SJCRH30 (cell line): ENCODE results near the gene IL13. TPM values are rescaled to one million over a fixed set of nuclear protein-coding genes. Genes with fewer than 3 reads are reported as not detected.

Experiments used
- DNase-seq, 2 experiments: peaks; one replicate each; pipeline ENCODE4 v3.0.0-alpha.2; 2015 to 2020
- H3K27ac ChIP-seq: fragments of 250-450 bp; sonication (Bioruptor Pico); 2 replicates; pipeline ENCODE4 v1.5.1; 2020; ENCODE audit warnings: mild to moderate bottlenecking, moderate library complexity
- H3K27me3 ChIP-seq: fragments of 250-450 bp; sonication (Bioruptor Pico); 2 replicates; pipeline ENCODE4 v1.5.1; 2020; ENCODE audit warnings: mild to moderate bottlenecking, moderate library complexity
- H3K36me3 ChIP-seq: fragments of 250-450 bp; sonication (Bioruptor Pico); 2 replicates; pipeline ENCODE4 v1.5.1; 2020; ENCODE audit warnings: mild to moderate bottlenecking, moderate library complexity
- H3K4me1 ChIP-seq: fragments of 250-450 bp; sonication (Bioruptor Pico); 2 replicates; pipeline ENCODE4 v1.5.1; 2020; ENCODE audit warnings: mild to moderate bottlenecking, moderate library complexity
- H3K4me3 ChIP-seq: fragments of 250-450 bp; sonication (Bioruptor Pico); 2 replicates; pipeline ENCODE4 v1.5.1; 2020; ENCODE audit warnings: mild to moderate bottlenecking, moderate library complexity
- H3K9me3 ChIP-seq: fragments of 250-450 bp; sonication (Bioruptor Pico); replicated peaks from 2 replicates; pipeline ENCODE4 v1.5.1; 2020; ENCODE audit warnings: mild to moderate bottlenecking, moderate library complexity
- total RNA-seq: library from RNA; depleted of rRNA; stranded (reverse); fragments of >200 nt; shearing (Covaris generic); gene quantifications from 2 replicates; pipeline ENCODE4 v1.2.3, GENCODE V29; 2014

IL13 gene
- total RNA-seq, 1 experiment from 2014 or later, result not detected

GRCh38 chr5:132662925-132663770, 5.2 kb downstream of the IL13 start:
- Histone ChIP-seq H3K4me1 (no peaks in the 10 kb centered on the region; the same call in 1 of the 2 replicates), H3K27ac (no peak overlapping the region), H3K4me3 (no peak overlapping the region), H3K27me3 (no peaks in the 10 kb centered on the region), H3K36me3 (no peaks in the 10 kb centered on the region), H3K9me3 (no peaks in the 10 kb centered on the region)
- peak; percentile 25 to 54 for DNase-seq

DNA sequence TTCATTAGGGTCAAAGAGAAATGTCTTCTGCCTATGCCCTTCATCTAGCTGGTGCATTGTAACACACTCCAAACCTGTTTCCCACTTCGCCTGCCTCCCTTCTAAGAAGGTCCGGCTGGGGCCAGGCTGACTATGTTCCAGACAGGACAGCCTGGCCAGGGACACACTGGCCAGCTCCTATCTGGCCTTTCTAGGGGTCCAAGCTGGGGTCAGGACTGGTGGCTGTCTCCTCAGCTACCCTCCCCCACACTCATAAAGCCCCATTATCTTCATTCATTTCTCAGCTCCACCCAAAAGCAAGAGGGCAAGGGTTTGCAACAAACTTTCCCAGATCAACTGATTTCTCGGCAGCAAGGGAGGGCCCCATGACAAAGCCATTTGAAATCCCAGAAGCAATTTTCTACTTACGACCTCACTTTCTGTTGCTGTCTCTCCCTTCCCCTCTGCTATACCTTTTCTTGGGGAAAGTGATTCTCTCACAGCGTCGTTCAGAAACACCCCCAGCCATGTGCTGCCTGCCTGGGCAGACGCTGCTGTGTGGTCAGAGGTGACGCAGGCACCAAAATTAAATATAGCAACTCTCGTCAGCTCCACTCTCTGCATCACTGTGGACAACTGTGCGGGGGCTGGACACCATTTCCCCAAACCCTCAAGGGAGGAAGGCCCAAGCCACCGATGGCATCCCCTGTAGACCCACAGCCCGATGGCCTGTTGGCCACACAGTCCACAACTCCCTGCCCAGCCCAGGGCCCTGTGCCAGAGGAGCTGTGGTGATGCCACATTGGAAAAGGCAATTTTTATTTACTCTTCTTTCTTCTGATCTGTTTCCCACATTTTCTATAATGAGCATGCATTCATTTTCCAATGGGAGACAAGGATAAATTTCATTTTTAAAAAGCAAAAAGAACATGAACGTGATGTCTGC, 6.1 kb downstream of the IL13 start:
- Histone ChIP-seq H3K9me3 (no peaks in the 10 kb centered on the region), H3K36me3 (no peaks in the 10 kb centered on the region), H3K27ac (no peak overlapping the region), H3K4me1 (no peaks in the 10 kb centered on the region; the same call in 1 of the 2 replicates), H3K4me3 (no peak overlapping the region), H3K27me3 (no peaks in the 10 kb centered on the region)
- DNase-seq, result no peak

DNA sequence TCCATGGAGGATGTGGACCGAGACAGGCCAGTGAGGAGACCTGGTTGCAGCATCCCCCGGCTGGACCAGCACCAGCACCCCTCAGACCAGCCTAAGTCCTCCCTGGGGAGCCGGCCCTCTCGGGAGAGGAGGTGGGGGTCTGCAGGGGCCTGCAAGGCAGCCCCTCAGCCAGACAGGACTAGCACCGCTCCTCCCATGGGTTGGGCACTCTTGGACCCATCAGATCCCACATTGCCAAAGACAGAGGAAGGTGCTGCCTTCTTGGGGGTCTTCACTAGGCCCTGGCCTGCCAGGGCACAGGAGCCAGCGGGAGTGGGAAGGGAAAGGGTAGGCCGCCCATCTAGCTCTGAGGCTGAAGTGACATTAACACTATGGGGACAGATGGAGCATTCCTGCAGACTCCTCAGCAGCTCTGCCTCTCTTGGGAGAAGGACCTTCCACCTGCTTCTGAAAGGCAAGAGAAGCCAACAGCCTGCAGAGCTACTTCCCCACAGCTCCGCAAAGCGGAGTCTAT, 6.8 kb downstream of the IL13 start:
- H3K4me1 ChIP-seq, result no peaks in the 10 kb centered on the region; the same call in 1 of the 2 replicates
- DNase-seq, result no peak
- no peaks in the 10 kb centered on the region for H3K9me3 ChIP-seq
- no peak overlapping the region for H3K4me3 ChIP-seq
- no peak overlapping the region for H3K27ac ChIP-seq
- H3K36me3 ChIP-seq, result no peaks in the 10 kb centered on the region
- no peaks in the 10 kb centered on the region for H3K27me3 ChIP-seq

DNA sequence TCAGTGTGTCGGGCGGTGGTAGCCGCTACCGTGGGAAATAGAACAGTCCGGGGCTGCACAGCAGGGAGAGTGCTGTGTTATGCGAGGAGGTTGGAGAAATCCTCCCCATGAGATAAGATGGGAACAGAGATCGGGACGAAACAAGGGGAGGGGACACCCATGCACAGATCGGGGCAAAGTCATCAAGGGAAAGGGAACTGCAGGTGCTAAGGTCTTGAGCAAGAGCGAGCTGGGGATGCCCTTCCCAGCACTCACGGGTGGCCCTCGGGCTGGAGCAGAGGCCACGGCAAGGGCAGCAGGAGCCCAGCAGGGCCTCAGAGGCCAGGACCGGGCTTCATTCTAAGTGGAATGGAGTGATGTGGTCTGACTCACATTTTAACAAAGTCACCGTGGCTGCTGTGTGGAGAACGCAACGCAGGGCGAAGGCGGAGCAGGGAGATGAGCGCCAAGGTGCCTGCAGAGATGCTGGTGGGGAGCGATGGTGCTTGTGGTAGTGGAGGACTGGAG, 7.7 kb downstream of the IL13 start:
- Histone ChIP-seq H3K4me1 (no peaks in the 10 kb centered on the region; the same call in 1 of the 2 replicates), H3K27me3 (no peaks in the 10 kb centered on the region), H3K36me3 (no peaks in the 10 kb centered on the region), H3K4me3 (no peak overlapping the region), H3K9me3 (no peaks in the 10 kb centered on the region), H3K27ac (no peak overlapping the region)
- DNase-seq, result no peak

- Histone ChIP-seq H3K9me3 (no peaks in the 10 kb centered on the region), H3K27ac (no peak overlapping the region), H3K27me3 (no peaks in the 10 kb centered on the region), H3K4me1 (no peaks in the 10 kb centered on the region; the same call in 1 of the 2 replicates), H3K4me3 (no peak overlapping the region), H3K36me3 (no peaks in the 10 kb centered on the region)
- DNase-seq, result no peak
Measured at GRCh38 chr5:132666310-132667123, 8.5 kb downstream of the IL13 start.

DNA sequence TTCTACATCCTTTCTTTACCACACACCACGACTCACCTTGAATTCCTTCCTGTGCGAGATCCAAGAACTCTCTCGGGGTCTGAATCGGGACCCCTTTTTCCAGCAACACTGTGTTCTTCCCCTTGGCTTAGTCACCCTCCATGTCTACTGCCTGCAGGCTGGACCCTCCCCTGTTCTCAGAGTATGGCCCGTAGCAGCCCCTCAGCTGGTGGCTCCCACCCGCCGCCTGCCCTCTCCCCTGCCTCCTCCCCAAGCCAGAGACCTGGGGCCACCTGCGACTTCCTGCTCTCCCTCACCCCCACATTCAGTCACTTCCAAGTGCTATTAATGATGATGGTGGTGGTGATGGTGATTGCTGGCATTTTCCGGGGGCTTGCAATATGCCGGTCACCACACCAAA, 9.3 kb downstream of the IL13 start:
- Histone ChIP-seq H3K36me3 (no peaks in the 10 kb centered on the region), H3K27ac (no peak overlapping the region), H3K9me3 (no peaks in the 10 kb centered on the region), H3K4me3 (no peak overlapping the region), H3K4me1 (no peaks in the 10 kb centered on the region; the same call in 1 of the 2 replicates), H3K27me3 (no peaks in the 10 kb centered on the region)
- no peak for DNase-seq

GRCh38 chr5:132667761-132668705, 10.1 kb downstream of the IL13 start:
- Histone ChIP-seq H3K27ac (no peak overlapping the region), H3K27me3 (no peaks in the 10 kb centered on the region), H3K36me3 (no peaks in the 10 kb centered on the region), H3K4me3 (no peak overlapping the region), H3K9me3 (no peaks in the 10 kb centered on the region), H3K4me1 (no peaks in the 10 kb centered on the region; the same call in 1 of the 2 replicates)
- no peak for DNase-seq

GRCh38 chr5:132668706-132669454, 10.9 kb downstream of the IL13 start:
- H3K4me1 ChIP-seq, result no peaks in the 10 kb centered on the region; the same call in 1 of the 2 replicates
- DNase-seq, result no peak
- no peaks in the 10 kb centered on the region for H3K36me3 ChIP-seq
- no peak overlapping the region for H3K27ac ChIP-seq
- no peaks in the 10 kb centered on the region for H3K9me3 ChIP-seq
- no peak overlapping the region for H3K4me3 ChIP-seq
- H3K27me3 ChIP-seq, result no peaks in the 10 kb centered on the region

DNA sequence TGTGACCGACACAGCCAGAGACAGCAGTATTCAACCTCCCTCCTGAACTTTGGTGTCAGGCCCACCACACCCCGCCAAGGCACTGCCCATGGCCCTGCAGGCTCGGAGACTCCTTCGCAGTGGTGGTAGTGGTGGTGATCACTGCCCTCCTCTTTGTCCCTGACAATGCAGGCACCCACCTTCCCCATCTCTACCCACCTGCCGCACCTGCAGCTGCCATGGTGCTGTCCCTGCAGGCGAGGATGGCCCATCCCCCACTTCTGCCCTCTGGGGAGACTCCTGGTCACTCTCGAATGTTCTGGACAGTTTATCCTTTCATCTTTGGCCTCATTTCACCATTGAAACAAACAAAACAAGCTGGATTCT, 11.5 kb downstream of the IL13 start:
- H3K4me3 ChIP-seq, result no peak overlapping the region
- H3K4me1 ChIP-seq, result no peaks in the 10 kb centered on the region; the same call in 1 of the 2 replicates
- H3K27ac ChIP-seq, result no peak overlapping the region
- H3K9me3 ChIP-seq, result no peaks in the 10 kb centered on the region
- no peaks in the 10 kb centered on the region for H3K27me3 ChIP-seq
- no peaks in the 10 kb centered on the region for H3K36me3 ChIP-seq
- DNase-seq, result no peak

- no peaks in the 10 kb centered on the region for H3K36me3 ChIP-seq
- H3K9me3 ChIP-seq, result no peaks in the 10 kb centered on the region
- no peak overlapping the region for H3K27ac ChIP-seq
- no peak overlapping the region for H3K4me3 ChIP-seq
- H3K27me3 ChIP-seq, result no peaks in the 10 kb centered on the region
- no peak for DNase-seq
- H3K4me1 ChIP-seq, result no peaks in the 10 kb centered on the region; the same call in 1 of the 2 replicates
Measured at GRCh38 chr5:132669966-132670882, 12.3 kb downstream of the IL13 start.

DNA sequence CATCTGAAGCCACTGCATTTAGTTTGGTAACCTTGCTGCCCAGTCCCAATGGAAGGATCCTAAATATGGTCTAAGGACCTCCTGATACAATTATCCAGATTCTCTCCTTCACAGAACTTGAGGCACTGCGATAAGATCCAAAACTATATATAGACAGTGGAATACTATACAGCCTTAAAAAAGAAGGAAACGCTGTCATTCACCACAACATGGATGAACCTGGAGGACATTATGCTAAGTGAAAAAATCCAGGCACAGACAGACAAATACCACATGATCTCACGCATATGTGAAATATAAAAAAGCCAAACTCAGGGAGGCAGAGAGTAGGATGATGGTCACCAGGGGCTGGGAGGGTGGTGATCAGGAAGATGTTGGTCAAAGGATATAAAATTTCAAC, 13.0 kb downstream of the IL13 start:
- Histone ChIP-seq H3K36me3 (no peaks in the 10 kb centered on the region), H3K27me3 (no peaks in the 10 kb centered on the region), H3K4me1 (no peaks in the 10 kb centered on the region; the same call in 1 of the 2 replicates), H3K4me3 (no peak overlapping the region), H3K9me3 (no peaks in the 10 kb centered on the region), H3K27ac (no peak overlapping the region)
- no peak for DNase-seq

DNA sequence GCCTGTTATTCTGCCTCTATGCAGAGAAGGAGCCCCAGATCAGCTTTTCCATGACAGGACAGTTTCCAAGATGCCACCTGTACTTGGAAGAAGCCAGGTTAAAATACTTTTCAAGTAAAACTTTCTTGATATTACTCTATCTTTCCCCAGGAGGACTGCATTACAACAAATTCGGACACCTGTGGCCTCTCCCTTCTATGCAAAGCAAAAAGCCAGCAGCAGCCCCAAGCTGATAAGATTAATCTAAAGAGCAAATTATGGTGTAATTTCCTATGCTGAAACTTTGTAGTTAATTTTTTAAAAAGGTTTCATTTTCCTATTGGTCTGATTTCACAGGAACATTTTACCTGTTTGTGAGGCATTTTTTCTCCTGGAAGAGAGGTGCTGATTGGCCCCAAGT, 15.5 kb downstream of the IL13 start:
- no peaks in the 10 kb centered on the region for H3K9me3 ChIP-seq
- H3K27ac ChIP-seq, result no peak overlapping the region
- no peak for DNase-seq
- H3K27me3 ChIP-seq, result no peaks in the 10 kb centered on the region
- H3K4me3 ChIP-seq, result no peak overlapping the region
- no peaks in the 10 kb centered on the region for H3K36me3 ChIP-seq
- H3K4me1 ChIP-seq, result peaks cover 6% of the 10 kb centered on the region; the same call in 1 of the 2 replicates
